Astrocyte of the spinal cord (primary cell): ENCODE results near the gene CERKL.

Experiments
- DNase-seq: peaks from one replicate; pipeline ENCODE4 v3.0.0; 2011; ENCODE audit warnings: low read depth, low spot score
- H3K4me3 ChIP-seq: 2 replicates; pipeline ENCODE4 v1.5.1; 2011; ENCODE audit warnings: low read depth, mild to moderate bottlenecking, low read length, moderate library complexity
- in situ Hi-C: cut with HindIII; loops from 2 replicates; pipeline ENCODE4 v1.10.0; 2017; ENCODE audit warnings: low sequenced_read_pairs
- TF ChIP-seq, protein P1 (sequence below): IDR thresholded peaks from 2 replicates; pipeline ENCODE4 v1.5.1; 2012; ENCODE audit warnings: low read depth, mild to moderate bottlenecking, low read length, inconsistent platforms

Gene CERKL

GRCh38 chr2:181570833-181571661 is 85.9 kb downstream of the CERKL start:
- in situ Hi-C loops, result no loop called here
- TF ChIP-seq, protein P1, sequence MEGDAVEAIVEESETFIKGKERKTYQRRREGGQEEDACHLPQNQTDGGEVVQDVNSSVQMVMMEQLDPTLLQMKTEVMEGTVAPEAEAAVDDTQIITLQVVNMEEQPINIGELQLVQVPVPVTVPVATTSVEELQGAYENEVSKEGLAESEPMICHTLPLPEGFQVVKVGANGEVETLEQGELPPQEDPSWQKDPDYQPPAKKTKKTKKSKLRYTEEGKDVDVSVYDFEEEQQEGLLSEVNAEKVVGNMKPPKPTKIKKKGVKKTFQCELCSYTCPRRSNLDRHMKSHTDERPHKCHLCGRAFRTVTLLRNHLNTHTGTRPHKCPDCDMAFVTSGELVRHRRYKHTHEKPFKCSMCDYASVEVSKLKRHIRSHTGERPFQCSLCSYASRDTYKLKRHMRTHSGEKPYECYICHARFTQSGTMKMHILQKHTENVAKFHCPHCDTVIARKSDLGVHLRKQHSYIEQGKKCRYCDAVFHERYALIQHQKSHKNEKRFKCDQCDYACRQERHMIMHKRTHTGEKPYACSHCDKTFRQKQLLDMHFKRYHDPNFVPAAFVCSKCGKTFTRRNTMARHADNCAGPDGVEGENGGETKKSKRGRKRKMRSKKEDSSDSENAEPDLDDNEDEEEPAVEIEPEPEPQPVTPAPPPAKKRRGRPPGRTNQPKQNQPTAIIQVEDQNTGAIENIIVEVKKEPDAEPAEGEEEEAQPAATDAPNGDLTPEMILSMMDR, result peak; percentile 43
- peak; percentile 31 for DNase-seq
- H3K4me3 ChIP-seq, result no peak overlapping the region

GRCh38 chr2:181570059-181570458 is 86.8 kb downstream of the CERKL start:
- DNase-seq, result no peak
- in situ Hi-C loops, result no loop called here
- TF ChIP-seq, protein P1, result no peak

GRCh38 chr2:181566334-181567032 is 90.4 kb downstream of the CERKL start:
- H3K4me3 ChIP-seq, result no peak overlapping the region
- TF ChIP-seq, protein P1, result no peak
- in situ Hi-C loops, result no loop called here
- no peak for DNase-seq

More at GRCh38 chr2:181570059-181570458, 86.8 kb downstream of the CERKL start:
- H3K4me3 ChIP-seq, result no peak overlapping the region

DNA sequence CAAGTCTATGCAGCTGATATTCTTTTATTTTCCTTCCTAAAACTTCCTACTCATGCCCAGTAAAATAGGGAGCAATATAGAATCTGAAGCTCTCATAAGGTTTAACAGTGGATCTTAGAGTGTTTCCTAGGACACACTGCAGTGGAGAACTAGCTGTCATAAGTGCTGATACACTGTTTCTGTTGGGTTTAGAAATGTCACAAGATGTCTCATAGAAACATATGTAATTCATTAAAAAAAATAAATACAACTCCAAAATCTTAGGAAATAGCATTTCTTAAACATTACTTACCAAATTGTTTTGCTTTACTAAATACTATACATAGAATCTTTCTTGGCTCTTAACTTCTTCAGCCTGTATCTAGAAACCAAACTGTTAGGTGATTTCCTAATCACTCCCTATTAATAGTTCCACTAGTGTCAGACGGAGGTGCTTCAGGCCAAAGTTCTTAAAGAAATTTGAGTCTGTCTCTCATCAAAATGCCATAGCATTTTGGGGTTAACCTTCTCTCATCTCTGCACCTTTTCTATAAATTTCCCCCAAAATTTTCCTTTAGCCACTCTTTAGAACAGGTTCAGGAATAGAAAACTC is 93.7 kb downstream of the CERKL start:
- no peak overlapping the region for H3K4me3 ChIP-seq
- no peak for DNase-seq
- in situ Hi-C loops, result no loop called here
- TF ChIP-seq, protein P1, result no peak

GRCh38 chr2:181558371-181558770 is 98.5 kb downstream of the CERKL start:
- in situ Hi-C loops, result no loop called here

More at GRCh38 chr2:181558371-181558770, 98.5 kb downstream of the CERKL start:
- H3K4me3 ChIP-seq, result no peak overlapping the region
- TF ChIP-seq, protein P1, result no peak
- DNase-seq, result no peak
